NCI-H146 (cell line): Measurements from ENCODE around the gene TCF3.

Experiments used
- DNase-seq: peaks from one replicate; lab custom pipeline; 2025; lab: John Stamatoyannopoulos, UW

The TCF3 gene

DNA sequence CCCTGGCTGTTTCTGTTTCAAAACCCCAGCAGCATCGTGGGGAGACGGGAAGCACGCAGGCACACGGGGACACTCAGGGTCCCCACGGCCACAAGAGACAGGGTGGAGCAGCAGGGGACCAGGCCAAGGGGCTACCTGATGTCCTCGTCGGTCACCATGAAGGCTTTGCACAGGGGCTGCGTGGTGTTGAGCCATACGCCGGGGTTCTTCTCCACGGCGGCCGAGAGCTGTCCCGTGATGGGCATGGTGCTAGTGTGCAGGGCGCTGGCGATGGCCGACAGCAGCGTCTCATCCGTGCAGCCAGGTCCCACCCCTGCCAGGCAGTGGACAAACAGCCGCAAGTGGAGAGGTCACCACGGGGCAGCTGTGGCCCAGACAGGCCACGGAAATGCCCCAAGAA lies 71.5 kb downstream of the TCF3 start:
- DNase-seq: no peak

DNA sequence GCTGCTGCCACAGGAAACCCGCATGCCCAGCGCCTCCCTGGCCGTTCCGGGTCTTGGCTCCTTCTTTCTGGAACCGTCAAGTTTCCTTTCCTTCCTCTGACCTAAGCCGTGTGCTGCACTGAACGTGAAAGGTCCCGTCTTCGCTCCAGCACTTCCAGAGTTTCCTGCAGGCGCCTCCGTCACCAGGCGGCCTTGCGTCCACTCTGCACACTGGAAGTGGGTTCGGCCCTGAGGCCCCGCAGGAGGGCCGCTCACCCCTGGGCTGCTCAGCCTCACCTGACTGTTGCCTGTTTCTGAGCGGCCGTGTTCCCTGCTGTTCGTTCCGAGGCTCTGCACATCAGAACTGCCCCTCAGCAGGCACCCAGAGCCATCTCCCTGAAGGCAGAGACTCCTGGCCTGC lies 72.0 kb downstream of the TCF3 start:
- no peak for DNase-seq

DNA sequence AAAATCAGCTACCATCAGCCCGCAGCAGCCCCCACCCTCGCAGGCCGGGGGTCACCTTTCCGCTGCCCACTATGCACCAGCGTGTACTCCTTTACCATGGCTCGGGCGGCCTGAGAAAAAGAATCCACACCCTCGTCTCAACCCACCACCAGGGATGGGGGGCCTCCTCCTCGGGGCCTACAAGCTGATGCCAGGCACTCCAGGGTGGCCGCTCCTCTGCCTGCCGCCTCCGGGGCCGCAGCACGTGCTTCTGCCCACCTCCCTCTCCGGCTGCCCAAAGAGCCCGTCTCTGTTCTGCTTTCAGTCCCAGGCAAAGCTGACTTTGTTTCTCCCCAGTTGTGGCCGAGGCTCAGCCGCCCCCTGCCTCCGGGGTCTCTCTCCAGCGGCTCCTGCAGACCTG lies 73.2 kb downstream of the TCF3 start:
- no peak for DNase-seq

DNA sequence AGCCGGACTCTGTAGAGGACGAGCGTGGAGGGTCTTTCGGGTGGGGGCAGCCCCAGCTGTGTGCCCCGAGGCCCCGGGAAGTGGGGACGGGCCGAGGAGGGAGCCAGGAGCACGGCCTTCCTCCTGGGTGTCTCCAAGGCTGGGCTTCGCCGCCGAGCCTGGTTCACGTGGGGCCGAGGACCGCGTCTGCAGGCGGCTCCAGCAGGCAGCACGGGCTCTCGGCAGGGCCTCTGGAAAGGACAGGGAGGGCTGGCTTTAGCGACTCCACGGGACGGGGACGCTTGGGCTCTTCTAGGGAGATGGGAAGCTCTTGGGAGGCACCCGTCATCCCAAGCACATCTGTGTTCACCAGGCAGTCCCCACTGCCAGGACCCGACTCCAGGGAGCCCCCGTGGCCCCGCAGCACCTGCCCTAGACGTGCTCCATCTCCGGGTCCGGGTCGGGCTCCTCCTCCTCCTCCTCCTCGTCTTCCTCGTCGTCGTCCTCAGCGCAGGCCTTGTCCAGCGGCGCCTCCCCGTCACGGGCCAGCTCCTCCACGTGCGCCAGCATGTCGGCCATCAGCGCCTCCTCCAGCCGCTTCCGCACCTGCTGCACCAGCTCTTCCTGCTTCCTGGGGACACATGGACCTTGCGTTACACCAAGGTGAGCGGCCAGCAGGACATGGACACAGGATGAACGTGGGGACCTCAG lies 74.3 kb downstream of the TCF3 start:
- DNase-seq: no peak

DNA sequence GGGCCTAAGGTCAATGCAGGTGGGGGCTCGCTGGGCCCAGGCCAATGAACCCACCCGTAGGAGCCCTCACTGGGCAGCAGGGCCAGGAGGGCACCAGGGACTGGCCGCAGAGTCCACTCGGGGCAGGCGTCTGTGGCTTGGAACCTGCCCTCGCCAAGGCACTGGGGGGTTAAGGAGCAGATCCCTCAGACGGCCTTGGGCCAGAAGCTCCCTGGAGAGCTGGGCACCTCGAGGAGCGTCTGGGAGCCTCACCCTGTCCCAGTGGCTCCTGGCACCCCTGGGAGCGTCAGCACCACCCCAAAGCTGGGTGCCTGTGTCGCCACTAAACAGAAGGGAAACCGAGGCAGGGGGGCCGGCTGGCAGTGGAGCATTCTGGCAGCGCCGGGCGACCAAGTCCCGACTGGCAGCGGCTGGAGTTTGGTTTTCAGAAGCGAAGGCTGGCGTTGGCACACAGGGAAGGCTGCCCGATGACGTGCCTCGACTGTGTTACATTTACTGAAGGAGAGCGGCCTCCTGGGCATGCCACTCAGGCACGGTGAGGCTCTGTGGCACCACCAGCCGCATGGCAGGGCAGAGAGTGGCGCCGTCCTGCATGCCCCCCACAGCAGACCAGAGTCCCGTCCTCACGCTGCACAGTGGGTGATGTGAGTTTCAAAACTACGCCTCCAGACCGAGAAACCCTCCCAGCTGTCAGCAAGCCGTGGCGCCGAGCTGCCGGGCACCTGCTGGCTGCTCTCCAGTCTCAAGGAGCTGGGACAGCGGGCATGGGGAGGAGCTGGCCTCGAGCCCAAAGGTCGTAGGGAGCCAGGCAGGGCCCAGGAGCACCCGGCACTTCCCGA lies 75.1 kb downstream of the TCF3 start:
- no peak for DNase-seq

DNA sequence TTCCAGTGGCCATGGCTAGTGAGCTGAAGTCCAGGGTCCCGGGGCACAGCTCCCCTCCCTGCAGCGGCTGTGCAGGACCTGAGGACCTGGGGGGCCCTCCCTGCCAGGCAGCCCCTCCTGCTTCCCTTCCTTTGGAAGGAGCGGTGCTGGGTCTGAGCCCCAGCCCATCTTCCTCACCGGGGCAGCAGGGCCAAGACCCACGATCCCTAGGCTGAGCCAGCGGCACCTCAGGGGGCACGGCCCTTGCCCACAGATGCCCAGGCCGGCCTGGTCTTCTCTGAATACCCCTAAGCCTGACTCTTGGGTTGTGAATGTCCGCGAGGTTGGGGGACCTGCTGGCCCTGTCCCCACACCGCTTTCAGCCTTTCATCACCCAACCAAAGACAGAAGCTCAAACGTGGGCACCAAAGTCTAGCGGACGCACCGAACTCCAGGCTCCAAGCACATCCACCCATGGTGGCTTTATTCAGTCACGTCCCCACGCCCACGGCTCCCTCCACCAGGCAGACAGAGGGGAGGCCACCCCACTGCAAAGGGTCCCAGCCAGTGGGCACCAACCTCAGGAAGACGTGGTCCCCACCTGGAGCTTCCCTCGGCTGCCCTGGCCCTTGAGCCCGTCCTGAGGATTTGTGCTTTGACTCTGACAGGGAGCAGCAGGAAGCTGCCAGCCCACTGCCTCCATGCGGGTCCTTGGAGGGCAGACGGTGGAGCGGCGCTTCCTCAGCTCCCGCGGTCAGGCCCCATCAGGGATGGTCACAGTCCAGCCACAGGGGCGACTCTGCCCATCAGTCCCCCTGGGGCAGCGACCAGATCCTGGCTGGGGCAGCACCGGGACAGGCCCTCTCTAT lies 75.9 kb downstream of the TCF3 start:
- DNase-seq: no peak

DNA sequence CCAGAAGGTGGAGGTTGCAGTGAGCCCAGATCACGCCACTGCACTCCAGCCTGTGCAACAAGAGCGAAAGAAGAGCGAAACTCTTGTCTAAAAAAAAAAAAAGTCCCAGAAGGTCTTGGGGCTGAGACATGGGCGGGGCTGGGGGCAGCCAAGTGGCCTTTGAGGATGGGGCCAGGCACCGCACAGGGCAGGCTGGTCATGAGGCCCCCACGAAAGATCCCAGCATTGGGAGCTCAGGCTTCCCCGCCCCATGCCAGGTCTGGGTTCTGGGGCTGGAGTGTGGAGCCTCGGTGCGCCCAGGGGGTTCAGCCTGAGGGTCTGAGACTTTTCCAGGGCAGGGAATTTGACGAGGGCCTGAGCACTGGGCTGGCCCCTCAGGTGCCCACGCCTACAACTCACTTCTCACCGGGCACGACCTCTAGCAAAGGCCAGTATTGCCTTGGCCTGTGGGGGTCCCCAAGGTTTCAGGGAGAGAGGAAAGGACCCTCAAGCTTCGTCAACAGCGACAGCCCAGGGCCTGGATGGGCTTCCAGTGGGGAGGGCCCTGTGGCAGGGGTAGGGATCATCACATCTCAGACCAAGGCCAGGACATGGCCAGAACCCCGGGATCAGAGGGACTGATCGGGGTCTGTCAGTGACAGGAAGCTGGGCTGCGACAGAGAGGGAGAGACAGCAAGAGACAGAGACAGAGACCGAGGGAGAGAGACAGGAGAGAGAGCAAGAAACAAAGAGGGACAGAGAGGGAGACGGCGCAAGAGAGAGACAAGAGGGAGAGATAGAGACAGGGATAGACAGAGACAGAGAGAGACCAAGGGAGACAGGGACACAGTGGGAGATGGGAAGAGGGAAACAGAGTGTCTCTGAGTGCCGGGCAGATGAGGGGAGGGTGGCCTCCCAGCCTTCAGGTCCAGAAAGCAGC lies 76.8 kb downstream of the TCF3 start:
- no peak for DNase-seq

DNA sequence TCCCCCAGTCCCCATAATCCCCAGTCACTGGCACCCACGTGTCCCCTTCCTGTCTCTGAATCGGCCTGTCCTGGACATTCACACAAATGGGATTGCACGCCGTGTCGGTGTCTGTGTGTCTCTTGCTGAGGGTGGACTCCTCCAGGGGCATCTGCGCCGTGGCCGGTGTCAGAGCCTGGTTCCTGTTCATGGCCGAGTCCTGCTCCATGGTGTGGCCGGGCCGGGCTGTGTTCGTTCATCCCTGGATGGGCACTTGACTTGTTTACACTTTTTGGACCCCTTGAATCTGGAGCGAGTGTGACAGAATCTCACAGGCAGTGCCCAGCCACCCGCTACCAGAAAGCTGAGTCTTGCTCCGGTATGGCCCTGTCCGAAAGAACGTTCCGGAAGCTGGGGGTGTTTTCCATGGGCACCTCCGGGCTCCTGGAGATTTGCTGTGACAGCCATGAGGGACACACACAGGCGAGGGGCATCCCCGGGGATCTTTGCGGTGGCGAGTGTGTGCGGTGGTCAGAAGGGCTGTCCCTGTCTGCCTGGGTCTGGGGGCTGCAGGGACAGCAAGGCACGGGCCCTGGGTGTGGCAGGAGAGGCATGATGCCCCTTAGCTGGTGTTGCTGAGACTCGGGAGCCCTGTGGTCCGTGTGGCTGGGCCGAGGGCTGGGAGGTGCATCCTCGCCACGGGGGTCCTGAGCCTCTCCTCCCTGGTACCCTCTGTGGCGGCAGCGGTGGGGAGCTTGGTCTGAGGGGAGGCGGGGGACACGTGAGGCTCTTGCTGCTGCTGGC lies 77.9 kb downstream of the TCF3 start:
- no peak for DNase-seq

DNA sequence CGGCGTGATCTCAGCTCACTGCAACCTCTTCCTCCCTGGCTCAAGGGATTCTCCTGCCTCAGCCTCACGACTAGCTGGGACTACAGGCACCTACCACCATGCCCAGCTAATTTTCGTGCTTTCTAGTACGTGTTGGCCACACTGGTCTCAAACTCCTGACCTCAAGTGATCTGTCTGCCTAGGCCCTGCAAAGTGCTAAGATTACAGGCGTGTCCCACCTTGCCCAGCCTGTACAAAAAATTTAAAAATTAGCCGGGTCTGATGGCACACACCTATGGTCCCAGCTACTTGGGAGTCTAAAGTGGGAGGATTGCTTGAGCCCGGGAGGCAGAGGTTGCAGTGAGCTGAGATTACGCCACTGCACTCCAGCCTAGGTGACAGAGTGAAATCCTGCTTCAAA lies 79.6 kb downstream of the TCF3 start:
- no peak for DNase-seq

DNA sequence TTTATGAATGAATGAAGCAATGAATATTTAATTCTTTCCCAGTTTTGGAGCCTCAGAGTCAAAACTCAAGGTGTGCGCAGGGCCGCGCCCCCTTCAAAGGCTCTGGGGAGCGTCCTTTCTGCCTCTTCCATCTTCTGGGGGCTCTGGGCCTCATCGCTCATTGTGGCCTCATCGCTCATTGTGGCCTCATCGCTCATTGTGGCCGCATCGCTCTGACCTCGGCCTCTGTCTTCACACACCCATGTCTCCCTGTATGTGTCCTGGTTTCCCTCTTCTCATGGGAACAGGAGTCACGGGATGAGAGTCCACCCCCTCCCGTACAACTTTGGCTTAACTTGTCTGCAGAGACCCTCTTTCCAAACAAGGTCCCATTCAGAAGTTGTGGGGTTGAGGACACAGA lies 81.1 kb downstream of the TCF3 start:
- no peak for DNase-seq

DNA sequence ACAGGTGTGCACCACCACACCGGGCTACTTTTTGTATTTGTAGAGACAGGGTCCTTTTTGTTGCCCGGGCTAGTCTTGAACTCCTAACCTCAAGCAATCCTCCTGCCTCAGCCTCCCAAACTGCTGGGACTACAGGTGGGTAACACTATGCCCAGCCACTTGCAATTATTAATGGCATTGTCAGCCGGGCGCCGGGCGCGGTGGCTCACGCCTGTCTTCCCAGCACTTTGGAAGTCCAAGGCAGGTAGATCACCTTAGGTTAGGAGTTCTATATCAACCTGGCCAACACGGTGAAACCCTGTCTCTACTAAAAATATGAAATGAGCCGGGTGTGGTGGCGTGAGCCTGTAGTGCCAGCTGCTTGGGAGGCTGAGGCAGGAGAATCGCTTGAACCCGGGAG lies 81.6 kb downstream of the TCF3 start:
- no peak for DNase-seq

DNA sequence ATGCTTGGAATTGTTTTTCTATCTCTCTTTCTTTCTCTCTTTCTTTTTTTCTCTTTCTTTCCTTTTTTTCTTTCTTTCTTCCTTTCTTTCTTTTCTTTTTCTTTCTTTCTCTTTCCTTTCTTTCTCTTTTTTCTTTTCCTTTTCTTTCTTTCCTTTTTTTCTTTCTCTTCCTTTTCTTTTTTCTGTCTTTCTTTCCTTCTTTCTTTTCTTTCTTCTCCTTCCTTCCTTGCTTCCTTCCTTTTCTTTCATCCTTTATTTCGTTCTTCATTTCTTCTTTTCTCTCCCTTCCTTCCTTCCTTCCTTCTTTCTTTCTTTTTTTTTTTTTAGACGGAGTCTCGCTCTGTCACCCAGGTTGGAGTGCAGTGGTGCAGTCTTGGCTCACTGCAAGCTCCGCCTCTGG lies 82.4 kb downstream of the TCF3 start:
- DNase-seq: no peak

DNA sequence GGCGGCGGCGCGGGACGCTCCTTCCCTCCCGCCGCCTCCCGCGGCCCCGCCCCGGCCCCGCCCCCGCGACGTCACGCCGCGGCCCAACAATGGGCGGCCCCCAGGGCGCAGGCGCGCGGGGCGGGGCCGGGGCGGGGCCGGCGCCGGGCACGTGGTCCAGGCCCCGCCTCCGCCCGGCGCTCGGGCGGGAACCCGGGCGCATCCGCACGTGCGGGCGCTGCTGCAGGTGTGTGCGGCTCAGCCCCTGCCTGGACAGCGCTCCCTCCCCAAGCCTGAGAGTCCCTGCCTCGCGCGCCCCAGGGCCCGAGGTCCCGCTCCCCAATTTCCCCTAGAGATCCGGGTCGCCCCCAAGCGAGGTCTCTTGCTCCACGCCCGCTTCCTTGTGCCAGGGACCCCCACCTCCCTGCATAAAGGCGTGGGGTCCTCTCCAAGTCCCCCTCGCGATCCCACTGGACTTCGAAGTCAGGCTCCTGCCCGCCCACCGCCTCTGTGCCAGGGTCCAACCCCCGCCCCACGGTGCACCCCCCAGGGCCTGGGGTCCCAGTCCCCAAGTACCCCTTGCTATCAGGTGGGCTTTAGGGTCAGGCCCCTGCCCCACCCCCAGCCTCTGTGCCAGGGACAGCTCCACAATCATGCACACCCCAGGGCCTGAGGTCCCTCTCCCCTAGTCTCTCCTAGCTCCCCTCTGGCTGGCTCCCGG lies 83.9 kb downstream of the TCF3 start, which contains the start of gene MEX3D:
TSS of gene MEX3D (minus strand) at position 6 of the 700 bp plus-strand sequence. CDS start 267 bp downstream, outside the sequence.
- DNase-seq: peak; percentile 69

DNA sequence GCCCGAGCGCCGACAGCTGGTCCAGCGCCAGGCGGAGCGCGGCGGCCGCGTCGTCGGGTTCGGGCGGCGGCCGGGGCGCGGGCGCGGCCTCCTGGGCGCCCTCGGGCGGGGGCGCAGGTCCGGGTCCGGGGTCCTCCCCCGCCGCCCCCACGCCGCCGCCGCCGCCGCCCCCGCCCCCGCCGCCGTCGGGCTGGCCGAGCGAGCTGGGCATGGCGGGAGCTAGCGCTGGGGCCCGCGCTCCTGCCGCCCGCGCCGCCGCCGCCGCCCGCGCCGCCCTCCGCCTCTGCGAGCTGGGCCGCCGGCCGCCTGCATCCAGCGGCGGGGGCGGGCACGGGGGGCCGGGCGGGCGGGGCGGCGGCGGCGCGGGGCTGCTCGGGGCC lies 84.6 kb downstream of the TCF3 start:
- no peak for DNase-seq

DNA sequence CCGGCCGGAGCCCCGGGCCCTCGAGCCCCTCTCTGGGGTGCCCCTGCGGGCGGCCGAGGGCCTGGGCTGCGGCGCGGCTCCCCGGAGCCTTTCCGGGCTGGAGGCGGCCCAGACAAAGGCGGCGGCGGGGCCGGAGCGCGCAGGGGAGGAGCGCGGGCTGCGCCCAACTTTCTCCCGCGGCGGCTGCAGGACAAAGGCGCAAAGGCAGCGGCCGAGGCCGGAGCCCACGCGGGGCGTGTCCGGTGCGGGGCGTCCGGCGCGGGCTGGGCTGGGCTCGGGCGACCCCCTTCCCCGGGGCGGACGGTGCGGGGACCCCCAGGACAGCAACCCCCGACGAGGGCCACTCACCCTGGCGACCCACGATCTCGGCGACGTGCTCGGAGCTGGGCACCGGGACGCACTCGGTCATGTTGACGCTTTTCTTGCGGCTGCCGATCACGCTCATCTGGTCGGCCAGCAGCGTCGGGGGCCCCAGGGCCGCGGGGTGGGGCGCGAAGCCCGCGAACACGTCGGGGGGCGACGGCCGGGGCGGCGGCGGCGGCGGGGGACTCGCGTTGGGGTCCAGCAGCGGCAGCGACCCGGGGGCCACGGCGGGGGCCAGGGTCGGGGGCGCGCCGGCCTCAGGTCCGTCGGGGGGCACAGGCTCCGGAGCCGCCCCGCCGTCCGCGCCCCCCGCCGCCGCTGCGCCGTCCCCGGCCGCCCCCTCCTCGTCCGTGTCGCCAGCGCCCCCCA lies 85.1 kb downstream of the TCF3 start:
- no peak for DNase-seq

DNA sequence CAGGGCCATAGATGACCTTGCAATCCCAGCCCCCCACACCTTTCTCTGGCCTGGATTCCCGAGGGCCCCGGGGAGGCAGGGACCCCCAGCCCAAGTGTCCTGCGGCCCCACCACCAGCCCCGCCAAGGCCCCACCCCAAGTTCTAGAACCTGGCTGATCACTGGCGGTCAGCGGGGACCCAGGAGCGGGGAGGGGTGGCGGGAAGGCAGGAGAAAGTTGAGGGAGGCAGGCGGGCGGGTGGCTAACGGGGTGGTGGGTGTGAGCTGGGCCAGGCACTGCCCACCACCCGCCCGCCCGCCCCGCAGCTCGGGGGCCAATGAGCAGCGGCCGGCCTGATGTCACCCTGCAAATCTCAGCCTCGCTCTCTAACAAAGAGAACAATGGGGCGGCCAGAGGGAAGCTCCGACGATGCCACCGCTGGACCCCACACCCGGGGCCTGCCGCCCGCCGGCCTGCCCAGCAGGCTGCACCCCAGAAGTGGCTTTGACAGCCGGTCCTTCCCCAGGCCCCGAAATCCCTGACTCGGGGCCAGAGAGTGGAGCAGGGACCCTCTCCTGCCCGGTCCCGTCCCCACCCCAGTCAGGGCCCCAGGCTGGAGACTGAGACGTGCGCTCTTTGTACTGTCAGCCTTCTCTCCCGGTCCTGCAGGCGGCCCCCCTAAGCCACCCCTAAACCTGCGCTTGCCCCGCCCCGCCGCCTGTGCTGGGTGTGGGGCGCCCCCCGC lies 85.9 kb downstream of the TCF3 start:
- DNase-seq: peak; percentile 55

DNA sequence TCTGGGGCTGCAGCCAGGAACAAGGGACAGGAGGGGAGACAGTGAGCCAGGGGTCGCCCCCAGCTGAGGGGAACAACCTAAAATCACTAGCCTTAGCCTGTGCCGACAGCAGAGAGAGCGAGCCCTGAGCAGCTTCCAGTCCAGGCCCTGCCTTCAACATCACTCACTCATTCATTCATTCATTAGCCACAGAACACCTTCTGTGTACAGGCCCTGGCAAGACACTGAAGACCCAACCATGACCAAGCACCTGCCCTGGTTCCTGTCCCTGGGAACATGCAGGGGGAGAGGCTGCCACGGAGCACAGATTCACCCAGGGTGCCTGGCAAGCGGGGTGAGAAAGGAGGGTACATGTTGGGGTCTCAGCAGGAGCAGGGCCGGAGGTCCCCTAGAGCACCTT lies 89.2 kb downstream of the TCF3 start:
- no peak for DNase-seq

DNA sequence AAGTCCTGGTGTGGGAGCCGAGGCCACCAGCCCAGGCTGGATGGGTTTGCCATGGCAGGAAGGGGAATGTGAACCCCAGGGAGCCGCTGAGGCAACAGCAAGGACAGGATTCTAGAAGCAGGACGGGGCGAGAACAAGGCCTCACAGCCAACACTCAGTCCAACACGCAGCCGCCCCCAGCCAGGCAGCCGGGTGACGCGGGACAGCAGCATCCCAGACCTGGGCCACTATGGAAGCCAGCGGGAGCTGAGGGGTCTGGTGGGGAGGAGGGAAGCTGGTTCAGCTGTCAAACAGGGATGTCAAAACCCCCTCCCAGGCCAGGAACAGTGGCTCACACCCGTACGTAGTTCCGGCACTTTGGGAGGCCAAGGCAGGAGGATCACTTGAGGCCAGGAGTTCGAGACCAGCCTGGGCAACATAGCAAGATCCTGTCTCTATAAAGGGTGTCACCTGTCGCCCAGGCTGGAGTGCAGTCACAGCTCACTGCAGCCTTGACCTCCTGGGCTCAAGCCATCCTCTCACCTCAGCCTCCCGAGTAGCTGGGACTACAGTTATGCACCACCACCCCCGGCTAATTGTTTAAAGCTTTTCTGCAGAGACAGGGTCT lies 91.1 kb downstream of the TCF3 start:
- no peak for DNase-seq
